Measurements from ENCODE around the gene PCSK6.

GRCh38 chr15:101411581-101411980, 77.9 kb downstream of the PCSK6 start:
- no peak for TF ChIP-seq POLR2A (IDR thresholded peaks at IDR 0.05)
- no peak for TF ChIP-seq CTCF (IDR thresholded peaks at IDR 0.05)

Measured in uterus (tissue), 2 donors.